B cell (primary cell): ENCODE results near the gene ARAF.

Source experiments
- EZH2 ChIP-seq: IDR thresholded peaks from 2 replicates; pipeline ENCODE4 v1.6.1; 2012; ENCODE audit warnings: borderline replicate concordance, low read depth, mild to moderate bottlenecking, moderate library complexity, low read length; ENCODE audit not compliant: insufficient read depth, poor library complexity, severe bottlenecking
- TF ChIP-seq, protein P1 (sequence below): fragments of 200-600 bp; IDR thresholded peaks from one replicate; pipeline ENCODE4 v1.8.0; 2022; ENCODE audit warnings: antibody characterized with exemption, mild to moderate bottlenecking

DNA sequence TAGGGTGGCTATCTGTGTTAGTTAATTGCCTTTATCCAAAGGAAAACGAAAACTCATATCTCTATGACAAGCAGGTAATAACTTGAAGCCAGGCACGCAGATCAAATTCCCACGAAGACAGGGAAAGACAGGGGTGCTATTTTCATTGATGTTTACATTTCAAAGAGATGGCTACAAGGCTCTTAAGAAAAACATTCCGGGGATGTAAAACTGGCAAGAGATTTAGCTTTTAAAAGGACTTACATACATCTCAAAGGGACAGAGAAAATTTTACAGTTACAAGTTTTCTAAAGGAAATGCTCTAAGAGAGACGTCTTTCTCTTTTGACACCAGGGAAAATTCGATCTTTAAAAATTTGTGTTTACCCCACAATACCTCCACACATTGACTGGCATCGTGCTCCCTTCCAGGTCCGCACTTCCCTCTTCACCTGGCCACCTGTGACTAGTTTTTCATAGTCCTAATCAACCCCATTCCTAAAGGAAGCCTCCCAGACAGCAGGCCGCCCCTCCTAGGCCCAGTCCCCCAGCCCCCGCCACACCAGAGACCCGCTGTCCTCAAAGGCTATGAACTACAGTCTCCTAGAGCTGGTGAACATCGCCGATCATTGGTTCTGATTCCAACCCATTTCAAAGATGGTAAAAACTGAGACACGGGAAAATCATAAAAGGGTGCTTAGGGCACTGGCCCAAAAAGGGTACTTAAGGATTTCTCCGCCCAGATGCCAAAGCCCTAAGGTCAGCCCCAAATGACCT, 649 bp upstream of the ARAF start:
- TF ChIP-seq, protein P1, sequence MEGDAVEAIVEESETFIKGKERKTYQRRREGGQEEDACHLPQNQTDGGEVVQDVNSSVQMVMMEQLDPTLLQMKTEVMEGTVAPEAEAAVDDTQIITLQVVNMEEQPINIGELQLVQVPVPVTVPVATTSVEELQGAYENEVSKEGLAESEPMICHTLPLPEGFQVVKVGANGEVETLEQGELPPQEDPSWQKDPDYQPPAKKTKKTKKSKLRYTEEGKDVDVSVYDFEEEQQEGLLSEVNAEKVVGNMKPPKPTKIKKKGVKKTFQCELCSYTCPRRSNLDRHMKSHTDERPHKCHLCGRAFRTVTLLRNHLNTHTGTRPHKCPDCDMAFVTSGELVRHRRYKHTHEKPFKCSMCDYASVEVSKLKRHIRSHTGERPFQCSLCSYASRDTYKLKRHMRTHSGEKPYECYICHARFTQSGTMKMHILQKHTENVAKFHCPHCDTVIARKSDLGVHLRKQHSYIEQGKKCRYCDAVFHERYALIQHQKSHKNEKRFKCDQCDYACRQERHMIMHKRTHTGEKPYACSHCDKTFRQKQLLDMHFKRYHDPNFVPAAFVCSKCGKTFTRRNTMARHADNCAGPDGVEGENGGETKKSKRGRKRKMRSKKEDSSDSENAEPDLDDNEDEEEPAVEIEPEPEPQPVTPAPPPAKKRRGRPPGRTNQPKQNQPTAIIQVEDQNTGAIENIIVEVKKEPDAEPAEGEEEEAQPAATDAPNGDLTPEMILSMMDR, result no peak
- no peak for TF ChIP-seq EZH2
